ENCODE data around the gene RADIL. TPM values are rescaled to one million over a fixed set of nuclear protein-coding genes. Genes with fewer than 3 reads are reported as not detected.

RADIL gene

DNA sequence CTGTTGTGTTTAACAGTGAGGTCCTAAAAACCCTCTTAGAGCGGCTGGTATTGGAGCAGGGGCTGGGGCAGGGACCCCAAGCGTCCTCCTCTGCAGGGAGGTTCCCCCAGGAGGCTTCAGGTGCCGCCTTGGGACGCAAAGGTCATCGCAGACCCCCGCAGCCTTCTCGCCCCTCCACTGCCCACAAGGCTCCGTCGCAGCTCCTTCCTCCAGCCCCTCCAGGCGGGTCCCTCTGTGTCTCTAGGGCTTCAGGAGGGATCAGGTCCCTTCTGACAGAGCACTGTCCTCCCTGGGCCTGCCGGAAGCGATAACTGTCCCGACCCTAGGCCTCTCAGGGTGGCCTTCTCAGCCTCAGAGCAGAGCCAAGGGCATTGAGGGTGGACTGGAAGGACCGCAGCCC is 134.2 kb downstream of the RADIL start:
- TF ChIP-seq SPI1 (IDR thresholded peaks at IDR 0.05; ENCODE audit: borderline replicate concordance, low read depth) (no peak), GABPA (IDR thresholded peaks at IDR 0.05; ENCODE audit: low read depth) (no peak), POLR2AphosphoS5 (IDR thresholded peaks at IDR 0.05; ENCODE audit: low read depth) (no peak)
- TF ChIP-seq, protein P1, sequence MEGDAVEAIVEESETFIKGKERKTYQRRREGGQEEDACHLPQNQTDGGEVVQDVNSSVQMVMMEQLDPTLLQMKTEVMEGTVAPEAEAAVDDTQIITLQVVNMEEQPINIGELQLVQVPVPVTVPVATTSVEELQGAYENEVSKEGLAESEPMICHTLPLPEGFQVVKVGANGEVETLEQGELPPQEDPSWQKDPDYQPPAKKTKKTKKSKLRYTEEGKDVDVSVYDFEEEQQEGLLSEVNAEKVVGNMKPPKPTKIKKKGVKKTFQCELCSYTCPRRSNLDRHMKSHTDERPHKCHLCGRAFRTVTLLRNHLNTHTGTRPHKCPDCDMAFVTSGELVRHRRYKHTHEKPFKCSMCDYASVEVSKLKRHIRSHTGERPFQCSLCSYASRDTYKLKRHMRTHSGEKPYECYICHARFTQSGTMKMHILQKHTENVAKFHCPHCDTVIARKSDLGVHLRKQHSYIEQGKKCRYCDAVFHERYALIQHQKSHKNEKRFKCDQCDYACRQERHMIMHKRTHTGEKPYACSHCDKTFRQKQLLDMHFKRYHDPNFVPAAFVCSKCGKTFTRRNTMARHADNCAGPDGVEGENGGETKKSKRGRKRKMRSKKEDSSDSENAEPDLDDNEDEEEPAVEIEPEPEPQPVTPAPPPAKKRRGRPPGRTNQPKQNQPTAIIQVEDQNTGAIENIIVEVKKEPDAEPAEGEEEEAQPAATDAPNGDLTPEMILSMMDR (IDR thresholded peaks at IDR 0.05; ENCODE audit: insufficient read depth, low read length) = no peak
- TF ChIP-seq, protein P2, sequence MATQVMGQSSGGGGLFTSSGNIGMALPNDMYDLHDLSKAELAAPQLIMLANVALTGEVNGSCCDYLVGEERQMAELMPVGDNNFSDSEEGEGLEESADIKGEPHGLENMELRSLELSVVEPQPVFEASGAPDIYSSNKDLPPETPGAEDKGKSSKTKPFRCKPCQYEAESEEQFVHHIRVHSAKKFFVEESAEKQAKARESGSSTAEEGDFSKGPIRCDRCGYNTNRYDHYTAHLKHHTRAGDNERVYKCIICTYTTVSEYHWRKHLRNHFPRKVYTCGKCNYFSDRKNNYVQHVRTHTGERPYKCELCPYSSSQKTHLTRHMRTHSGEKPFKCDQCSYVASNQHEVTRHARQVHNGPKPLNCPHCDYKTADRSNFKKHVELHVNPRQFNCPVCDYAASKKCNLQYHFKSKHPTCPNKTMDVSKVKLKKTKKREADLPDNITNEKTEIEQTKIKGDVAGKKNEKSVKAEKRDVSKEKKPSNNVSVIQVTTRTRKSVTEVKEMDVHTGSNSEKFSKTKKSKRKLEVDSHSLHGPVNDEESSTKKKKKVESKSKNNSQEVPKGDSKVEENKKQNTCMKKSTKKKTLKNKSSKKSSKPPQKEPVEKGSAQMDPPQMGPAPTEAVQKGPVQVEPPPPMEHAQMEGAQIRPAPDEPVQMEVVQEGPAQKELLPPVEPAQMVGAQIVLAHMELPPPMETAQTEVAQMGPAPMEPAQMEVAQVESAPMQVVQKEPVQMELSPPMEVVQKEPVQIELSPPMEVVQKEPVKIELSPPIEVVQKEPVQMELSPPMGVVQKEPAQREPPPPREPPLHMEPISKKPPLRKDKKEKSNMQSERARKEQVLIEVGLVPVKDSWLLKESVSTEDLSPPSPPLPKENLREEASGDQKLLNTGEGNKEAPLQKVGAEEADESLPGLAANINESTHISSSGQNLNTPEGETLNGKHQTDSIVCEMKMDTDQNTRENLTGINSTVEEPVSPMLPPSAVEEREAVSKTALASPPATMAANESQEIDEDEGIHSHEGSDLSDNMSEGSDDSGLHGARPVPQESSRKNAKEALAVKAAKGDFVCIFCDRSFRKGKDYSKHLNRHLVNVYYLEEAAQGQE (IDR thresholded peaks at IDR 0.05; ENCODE audit: insufficient replicate concordance, low read depth) = no peak
- H3K4me3 ChIP-seq (replicated peaks; ENCODE audit: insufficient read depth, low read length) = no peak overlapping the region
- no peaks in the 10 kb centered on the region for H3K27me3 ChIP-seq (ENCODE audit: insufficient read depth, poor library complexity, severe bottlenecking)
- no peak for DNase-seq (ENCODE audit: low read depth in 1 of 2, low spot score in 1 of 2)
- H3K27ac ChIP-seq (replicated peaks) = no peak overlapping the region

Small RNA genes lying within 50 kb of the gene (microRNA-seq; reads per million reads assigned to microRNA genes)
- gene MIR4656 = not detected
